K562 (cell line): ENCODE results near the gene GLRX5. TPM values are rescaled to one million over a fixed set of nuclear protein-coding genes. Genes with fewer than 3 reads are reported as not detected.
A peak's percentile ranks its signal among the peaks of the same experiment; 100 is the strongest.

Experiments
- ATAC-seq: fragments of 200-7000 bp; cut with Tn5 transposase; 3 replicates; pipeline ENCODE4 v1.9.1; 2020; ENCODE audit warnings: moderate library complexity
- BruUV-seq: library from RNA; stranded (reverse); fragments of 400-500 nt; replicated peaks from 2 replicates; lab custom pipeline; 2021; lab: Mats Ljungman, UMichigan
- CTCF ChIA-PET: fragments of 300-600 bp; formaldehyde crosslinking; extraction: SDS; loops from one replicate; lab custom pipeline; 2021; ENCODE audit warnings: low intra/inter-chr PET ratio; lab: Yijun Ruan, JAX
- POLR2A ChIA-PET: fragments of 300-600, 350-650 bp; sonication (Branson Sonifier 250); formaldehyde crosslinking; extraction: SDS; loops from one replicate; lab custom pipeline; 2021; ENCODE audit warnings: antibody characterized with exemption, inconsistent platforms; lab: Yijun Ruan, JAX
- DNase-seq, 4 experiments: peaks; one replicate each; pipeline versions ENCODE4 v3.0.0 to v3.0.0-alpha.2; 2011 to 2018; ENCODE audit warnings: low spot score in 3 of 4, mixed read lengths in 3 of 4; ENCODE audit errors: extremely low read depth in 1 of 4
- FAIRE-seq: peaks from 2 replicates; lab custom pipeline; 2011; peaks lifted over from hg19 to GRCh38; lab: Jason Lieb, UNC
- H2AFZ ChIP-seq: 2 replicates; pipeline ENCODE4 v1.6.0; 2011; ENCODE audit warnings: low read depth, low read length, control low read depth, inconsistent platforms
- H3K27ac ChIP-seq: fragments of 200-600 bp; 3 replicates; pipeline ENCODE4 v1.8.0; 2011; ENCODE audit warnings: low read depth, mild to moderate bottlenecking, control low read depth, inconsistent platforms, low read length, moderate library complexity, mixed read lengths; ENCODE audit errors: extremely low read depth
- H3K27me3 ChIP-seq, 2 experiments: fragments of 300-600 bp in 1 of 2; 2 replicates in 1 of 2; 3 replicates in 1 of 2; pipeline versions ENCODE4 v1.6.0 to v1.8.0; 2011; ENCODE audit warnings: inconsistent platforms in 2 of 2, low read length in 2 of 2, mild to moderate bottlenecking in 1 of 2, mixed read lengths in 1 of 2, moderate library complexity in 1 of 2; ENCODE audit not compliant: control insufficient read depth in 2 of 2, insufficient read depth in 2 of 2
- H3K36me3 ChIP-seq: fragments of 300-600 bp; 3 replicates; pipeline ENCODE4 v1.8.0; 2011; ENCODE audit warnings: mild to moderate bottlenecking, low read length, inconsistent platforms; ENCODE audit not compliant: control insufficient read depth, insufficient read depth
- H3K4me1 ChIP-seq, 2 experiments: fragments of 200-600 bp in 1 of 2; replicated peaks in 1 of 2; 2 replicates in 1 of 2; 3 replicates in 1 of 2; pipeline versions ENCODE4 v1.5.1 to v1.8.0; 2011; ENCODE audit warnings: inconsistent platforms in 2 of 2, low read length in 2 of 2, mild to moderate bottlenecking in 1 of 2, mixed read lengths in 1 of 2, moderate library complexity in 1 of 2; ENCODE audit not compliant: control insufficient read depth in 2 of 2, insufficient read depth in 2 of 2
- H3K4me2 ChIP-seq: 2 replicates; pipeline ENCODE4 v1.6.1; 2011; ENCODE audit warnings: low read length, control low read depth, inconsistent platforms, mixed read lengths; ENCODE audit not compliant: insufficient read depth
- H3K4me3 ChIP-seq: fragments of 200-600 bp; sonication (generic), shearing (Covaris generic); 2 replicates; pipeline ENCODE4 v1.5.1; 2016; ENCODE audit warnings: control low read depth, inconsistent platforms
- H3K79me2 ChIP-seq: fragments of 200-600 bp; 3 replicates; pipeline ENCODE4 v1.8.0; 2011; ENCODE audit warnings: low read length, inconsistent platforms; ENCODE audit not compliant: control insufficient read depth, insufficient read depth
- H3K9ac ChIP-seq, 2 experiments: 2 replicates each; pipeline versions ENCODE4 v1.6.0 to v1.6.1; 2011; ENCODE audit warnings: low read depth in 2 of 2, low read length in 2 of 2, control low read depth in 1 of 2, inconsistent platforms in 1 of 2, mild to moderate bottlenecking in 1 of 2, mixed read lengths in 1 of 2; ENCODE audit not compliant: insufficient read depth in 1 of 2
- H3K9me1 ChIP-seq: one replicate; pipeline ENCODE4 v1.6.0; 2011; ENCODE audit warnings: inconsistent platforms, mild to moderate bottlenecking, low read length, moderate library complexity; ENCODE audit not compliant: control insufficient read depth, insufficient read depth
- H3K9me3 ChIP-seq: replicated peaks from 2 replicates; pipeline ENCODE4 v1.5.1; 2011; ENCODE audit warnings: low read depth, low read length, inconsistent platforms; ENCODE audit not compliant: control insufficient read depth, insufficient read depth
- H4K20me1 ChIP-seq: replicated peaks from 2 replicates; pipeline ENCODE4 v1.6.1; 2011; ENCODE audit warnings: low read length, inconsistent platforms, mixed read lengths; ENCODE audit not compliant: control insufficient read depth, insufficient read depth
- CBFA2T2 ChIP-seq: fragments of 450-650 bp; conservative IDR thresholded peaks from 2 replicates; pipeline ENCODE4 v1.6.1; 2017; ENCODE audit warnings: mild to moderate bottlenecking
- GTF2B ChIP-seq: IDR thresholded peaks from 2 replicates; pipeline ENCODE4 v1.6.1; 2011; ENCODE audit not compliant: insufficient read length; ENCODE audit errors: extremely low read depth
- KDM2B ChIP-seq: fragments of 250-450 bp; sonication (Bioruptor Pico); IDR thresholded peaks from 2 replicates; pipeline ENCODE4 v1.8.0; 2021; ENCODE audit warnings: mild to moderate bottlenecking, moderate library complexity
- MAZ ChIP-seq, 2 experiments: fragments of 450-650 bp in 1 of 2; sonication (generic) in 1 of 2; formaldehyde crosslinking; IDR thresholded peaks in 1 of 2; conservative IDR thresholded peaks in 1 of 2; 2 replicates each; pipeline versions ENCODE4 v1.4.0 to v1.5.0; 2020; ENCODE audit warnings: mild to moderate bottlenecking in 1 of 2, missing genetic modification reagents in 1 of 2
- NRF1 ChIP-seq, 2 experiments: fragments of 450-650 bp; IDR thresholded peaks in 1 of 2; conservative IDR thresholded peaks in 1 of 2; 2 replicates each; pipeline ENCODE4 v1.6.1; 2014; ENCODE audit warnings: mild to moderate bottlenecking in 2 of 2
- RBM15 ChIP-seq: fragments of 200-400 bp; formaldehyde crosslinking; IDR thresholded peaks from 2 replicates; pipeline ENCODE4 v1.6.1; 2018; ENCODE audit warnings: mild to moderate bottlenecking, low read length, moderate library complexity; ENCODE audit not compliant: insufficient read depth
- ZNF586 ChIP-seq: fragments of 450-650 bp; formaldehyde crosslinking; conservative IDR thresholded peaks from 2 replicates; pipeline ENCODE4 v1.4.0; 2020; ENCODE audit warnings: mild to moderate bottlenecking, moderate library complexity
- WGBS: fragments of 100-300 bp; shearing (Covaris generic); methylation state at CpG from one replicate; pipeline ENCODE4 v1.1.6; 2016; ENCODE audit warnings: low coverage, mixed read lengths; ENCODE audit not compliant: insufficient coverage; ENCODE audit errors: missing lambda C conversion rate; 5-methylcytosine and 5-hydroxymethylcytosine counted together
- in situ Hi-C: fragments of 300-500 bp; cut with MboI; formaldehyde crosslinking; loops from 4 replicates; pipeline ENCODE4 v1.15.0; 2018; ENCODE audit warnings: inconsistent platforms, mixed read lengths
- intact Hi-C: fragments of 100-400 bp; cut with micrococcal nuclease; formaldehyde crosslinking; loops from 2 replicates; pipeline ENCODE4 v1.14.2; 2022
- polyA plus RNA-seq, 8 experiments: library from polyadenylated mRNA; depleted of rRNA in 4 of 8; stranded (reverse) in 5 of 8; unstranded in 3 of 8; fragments of >200 nt; fragmentation: Nextera tagmentation in 2 of 8; fragmentation: Illumina TruSeq in 1 of 8; extraction: Ambion mirVana in 2 of 8; extraction: Trizol in 1 of 8; gene quantifications; 2 replicates each; pipeline versions ENCODE4 v1.2.1 to v1.2.3, GENCODE V29; 2011 to 2014; ENCODE audit warnings: inconsistent platforms in 1 of 8, missing spikeins in 1 of 8
- total RNA-seq, 7 experiments: library from RNA; depleted of rRNA in 6 of 7; stranded (reverse); fragments of >200 nt in 6 of 7; fragmentation: Illumina TruSeq in 2 of 7; extraction: Trizol in 2 of 7; gene quantifications; 2 replicates each; pipeline versions ENCODE4 v1.2.1 to v1.2.3, GENCODE V29; 2011 to 2021; ENCODE audit warnings: low replicate concordance in 1 of 7

Gene GLRX5
- total and polyA plus RNA-seq, 9 of the 15 experiments (the other 6 are each of a cell fraction or from before 2014, with no cell fraction given), result 16.7 to 96.8 (median 66.8) TPM

- ATAC-seq (peak; percentile 32), DNase-seq (no peak), FAIRE-seq (peak; percentile 59)
- in situ Hi-C loops, result no loop called here
- intact Hi-C loops, result no loop called here
- 52% methylated on average over 4 of the region's 5 CpGs for WGBS
- Histone ChIP-seq H3K4me2 (peak overlapping the region; percentile 51; the same call in 1 of the 2 replicates), H3K4me3 (no peak overlapping the region), H3K27ac (peak overlapping the region; percentile 41; the same call in 2 of the 3 replicates), H3K9me1 (no peaks in the 10 kb centered on the region), H3K9ac (peak overlapping the region; percentile 28 to 74; a peak in 2 of 4 replicates), H2AFZ (no peak overlapping the region), H3K9me3 (no peaks in the 10 kb centered on the region), H3K79me2 (peaks cover 86% of the 10 kb centered on the region), H4K20me1 (peaks cover 22% of the 10 kb centered on the region; the same call in 1 of the 2 replicates), H3K4me1 (peaks cover 17 to 69% of the 10 kb centered on the region in 2 experiments), H3K36me3 (peaks cover 54% of the 10 kb centered on the region), H3K27me3 (no peaks in the 10 kb centered on the region)
- no TSS peak for BruUV-seq
- ChIA-PET CTCF (no interaction called here), POLR2A (no interaction called here)
- no peak for TF ChIP-seq RBM15
- TF ChIP-seq CBFA2T2, result no peak
- no peak for TF ChIP-seq MAZ (CRISPR knock-in tag; conservative IDR thresholded peaks at IDR 0.05 in 1 of 2, IDR thresholded peaks at IDR 0.05 in 1 of 2)
- no peak for TF ChIP-seq KDM2B (CRISPR knock-in tag)
- no peak for TF ChIP-seq ZNF586 (CRISPR knock-in tag)
- no peak for TF ChIP-seq NRF1 (conservative IDR thresholded peaks at IDR 0.05 in 1 of 2, IDR thresholded peaks at IDR 0.05 in 1 of 2)
- TF ChIP-seq GTF2B, result no peak
Measured at GRCh38 chr14:95543021-95543420, 8.2 kb downstream of the GLRX5 start.
